NCI-H748 (cell line): ENCODE data around the gene HEXB.
"Not testable (repeated sequence)": the region's sequence is repeated elsewhere in the genome, so short reads cannot be mapped to it uniquely, and the experiment has no call there.

Experiments
- DNase-seq: peaks from one replicate; lab custom pipeline; 2025; ENCODE audit not compliant: unreplicated experiment; lab: John Stamatoyannopoulos, UW

The HEXB gene

DNA sequence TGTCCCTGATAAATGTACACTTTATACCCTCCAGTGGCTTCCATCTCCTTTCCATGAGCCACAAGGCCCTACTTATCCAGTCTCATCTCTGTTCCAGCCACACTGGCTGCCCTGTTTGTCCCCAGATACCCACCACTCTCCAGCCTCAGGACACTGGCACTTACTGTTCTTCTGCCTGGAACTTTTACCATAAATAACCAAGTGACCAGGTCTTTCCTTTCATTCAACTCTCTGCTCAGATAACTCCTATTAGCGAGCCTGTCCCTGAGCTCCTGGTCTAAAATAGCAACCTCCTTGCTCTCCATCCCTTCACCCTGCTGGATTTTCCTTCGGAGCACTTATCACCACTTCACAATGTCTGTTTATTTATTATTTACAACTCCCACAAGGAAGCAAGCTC, 27.9 kb upstream of the HEXB start:
- no peak for DNase-seq

GRCh38 chr5:74659172-74659571, 25.9 kb upstream of the HEXB start:
- DNase-seq = no peak

DNA sequence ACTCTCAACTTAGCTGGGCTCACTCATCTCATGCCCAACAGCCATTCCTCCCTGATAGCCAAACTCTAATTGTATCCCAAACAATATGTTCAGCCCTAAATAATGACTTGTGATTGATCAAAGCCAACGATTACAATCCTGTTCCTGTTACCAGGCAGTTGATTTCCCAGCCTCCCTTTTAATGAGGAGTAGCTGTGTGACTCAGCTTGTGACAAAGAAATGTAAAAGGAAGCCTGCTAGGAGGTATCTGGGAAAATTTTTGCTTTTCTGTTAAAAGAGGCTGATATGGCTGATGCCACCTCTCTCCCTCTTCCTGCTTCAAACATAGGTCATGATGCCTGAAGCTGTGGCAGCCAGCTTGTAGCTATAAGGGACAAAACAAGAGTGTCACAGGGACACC, 24.9 kb upstream of the HEXB start:
- DNase-seq = no peak

GRCh38 chr5:74660873-74661272, 24.2 kb upstream of the HEXB start:
- no peak for DNase-seq

DNA sequence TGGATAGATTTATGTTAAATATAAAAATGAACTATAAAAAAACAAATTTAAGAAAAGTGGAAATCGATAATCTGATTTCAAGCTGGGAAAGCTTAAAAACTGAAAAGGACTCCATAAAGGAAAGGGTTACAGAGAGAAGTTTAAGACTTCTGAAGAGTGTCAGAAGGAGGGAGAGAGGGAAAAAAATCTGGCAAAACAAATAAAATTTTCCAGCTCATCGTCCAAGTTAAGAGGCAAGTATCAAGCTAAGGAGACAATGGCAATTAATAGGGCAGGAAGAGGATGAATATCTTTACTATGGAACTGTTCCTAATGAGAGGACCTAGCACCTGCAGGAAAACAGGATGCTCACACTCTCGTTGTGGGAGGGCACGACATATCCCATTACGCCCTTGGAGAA, 20.5 kb upstream of the HEXB start:
- peak; percentile 45 for DNase-seq

- peak; percentile 29 for DNase-seq
Measured at GRCh38 chr5:74665273-74665672, 19.8 kb upstream of the HEXB start.

- DNase-seq = no peak
Measured at GRCh38 chr5:74665816-74666215, 19.2 kb upstream of the HEXB start.

DNA sequence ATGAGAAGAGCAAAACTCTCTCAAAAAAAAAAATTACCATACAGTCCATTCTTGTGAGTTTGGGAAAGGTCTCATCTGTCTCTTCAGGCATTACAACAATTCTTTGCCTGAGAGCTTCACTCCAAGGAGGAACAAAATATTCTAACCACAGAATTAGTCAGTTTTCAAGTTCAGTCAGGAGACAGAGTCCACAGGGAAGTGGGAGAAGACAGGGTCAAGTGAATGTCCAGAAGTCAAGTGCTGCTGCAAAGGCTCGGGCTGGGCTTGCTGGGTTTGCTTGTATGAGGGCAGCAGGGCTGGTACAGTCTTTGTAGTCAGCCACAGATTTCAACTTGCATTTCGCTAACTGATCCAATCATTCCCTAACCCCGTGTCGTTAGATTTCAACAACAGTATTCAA, 17.6 kb upstream of the HEXB start:
- DNase-seq = no peak

DNA sequence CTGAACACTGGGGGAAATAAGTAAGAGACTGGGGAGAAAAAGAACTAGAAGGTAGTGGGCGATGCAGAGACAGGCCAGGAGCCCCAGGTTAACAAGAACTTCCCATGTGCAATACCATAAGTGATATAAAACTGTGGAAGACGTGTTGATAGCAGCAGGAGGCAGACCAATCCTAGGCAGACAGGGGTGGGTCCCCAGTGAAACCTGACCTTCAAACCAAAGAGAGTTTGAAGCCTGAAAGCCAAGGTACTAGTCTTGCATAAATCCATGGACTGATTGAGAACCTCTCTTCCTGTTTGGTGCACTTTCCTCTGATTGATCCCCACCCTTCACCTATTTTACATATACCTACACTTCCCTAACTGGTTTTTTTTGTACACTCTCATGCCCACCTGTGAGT, 15.2 kb upstream of the HEXB start:
- DNase-seq = no peak

GRCh38 chr5:74670396-74671038, 14.5 kb upstream of the HEXB start:
- DNase-seq = no peak

DNA sequence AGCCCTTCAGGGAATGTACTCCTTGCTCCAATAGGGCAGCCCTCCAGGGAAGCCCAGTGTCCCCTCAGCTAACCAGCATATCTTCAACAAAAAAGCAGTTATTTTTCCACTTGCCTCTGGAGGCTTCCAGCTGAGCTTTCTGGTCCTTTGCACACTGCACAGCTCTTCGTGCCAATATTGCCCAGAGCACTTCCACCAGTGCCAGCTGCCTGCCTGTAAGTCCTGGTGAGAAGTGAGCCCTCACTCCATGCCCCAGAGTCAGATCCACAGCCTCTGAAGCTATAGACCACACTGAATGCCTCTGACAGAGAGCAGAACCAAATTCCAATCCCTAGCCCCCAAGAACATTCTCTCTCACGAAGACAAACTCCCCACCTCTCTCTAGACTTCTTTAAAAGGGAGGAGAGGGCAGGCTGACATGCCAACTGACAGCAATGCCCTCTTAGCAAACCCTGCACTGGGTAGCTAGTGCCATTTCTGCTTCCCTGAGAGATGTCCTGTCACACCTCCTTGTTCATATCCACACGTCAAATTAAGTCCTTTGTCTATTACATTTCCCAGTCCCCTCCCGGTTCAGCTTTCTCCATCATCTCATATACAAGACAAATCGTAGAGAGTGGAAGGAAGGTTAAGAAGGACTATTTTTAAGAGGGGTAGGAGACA, 12.7 kb upstream of the HEXB start:
- no peak for DNase-seq

DNA sequence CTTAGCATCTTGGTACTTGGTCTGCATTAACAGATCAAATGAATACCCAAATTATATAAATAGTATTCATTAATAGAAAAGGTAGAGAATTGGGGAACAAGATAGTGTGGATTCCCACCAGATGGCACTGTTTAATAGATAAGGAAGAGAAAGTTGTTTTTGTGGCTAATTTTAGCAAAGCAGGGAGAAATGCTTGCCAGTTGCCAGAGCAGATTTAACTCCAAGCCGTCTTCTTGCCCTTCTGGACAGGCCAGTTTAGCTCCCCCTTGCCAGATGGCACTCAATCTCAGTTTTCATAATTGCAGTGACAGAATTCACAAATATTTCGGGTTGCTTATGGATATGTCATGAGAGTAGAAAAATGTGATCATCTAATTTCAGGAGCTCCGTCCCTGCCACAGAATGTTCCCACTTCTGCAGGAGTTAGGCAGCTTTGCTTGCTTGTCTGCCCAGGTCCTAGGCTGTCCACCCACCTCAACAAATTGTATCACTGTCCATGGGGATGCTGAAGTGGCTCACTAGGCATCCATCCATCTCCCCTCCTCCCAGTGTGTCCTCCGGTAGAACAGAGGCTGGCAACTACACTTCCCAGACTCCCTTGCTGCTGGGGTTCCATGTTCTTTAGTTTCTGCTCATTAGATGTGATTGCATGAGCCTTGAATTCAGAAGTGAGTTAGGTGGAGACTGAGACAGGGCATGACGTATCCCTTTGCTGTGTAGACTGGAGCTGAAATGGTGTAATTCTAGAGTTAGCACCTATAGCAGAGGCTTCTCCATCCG, 11.8 kb upstream of the HEXB start:
- DNase-seq = peak; percentile 62

DNA sequence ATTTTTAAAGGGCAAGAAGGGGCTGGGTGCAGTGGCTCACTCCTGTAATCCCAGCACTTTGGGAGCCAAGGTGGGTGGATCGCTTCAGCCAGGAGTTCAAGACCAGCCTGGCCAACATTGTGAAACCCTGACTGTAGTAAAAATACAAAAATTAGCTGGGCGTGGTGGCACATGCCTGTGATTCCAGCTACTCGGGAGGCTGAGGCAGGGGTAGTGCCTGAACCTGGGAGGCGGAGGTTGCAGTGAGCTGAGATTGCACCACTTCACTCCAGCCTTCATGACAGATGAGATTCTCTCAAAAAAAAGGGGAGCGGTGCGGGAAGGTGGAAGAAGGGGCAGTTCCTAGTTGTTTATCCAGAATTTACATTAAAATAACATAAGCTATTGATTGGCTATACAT, 8.6 kb upstream of the HEXB start:
- DNase-seq = not testable (repeated sequence)

DNA sequence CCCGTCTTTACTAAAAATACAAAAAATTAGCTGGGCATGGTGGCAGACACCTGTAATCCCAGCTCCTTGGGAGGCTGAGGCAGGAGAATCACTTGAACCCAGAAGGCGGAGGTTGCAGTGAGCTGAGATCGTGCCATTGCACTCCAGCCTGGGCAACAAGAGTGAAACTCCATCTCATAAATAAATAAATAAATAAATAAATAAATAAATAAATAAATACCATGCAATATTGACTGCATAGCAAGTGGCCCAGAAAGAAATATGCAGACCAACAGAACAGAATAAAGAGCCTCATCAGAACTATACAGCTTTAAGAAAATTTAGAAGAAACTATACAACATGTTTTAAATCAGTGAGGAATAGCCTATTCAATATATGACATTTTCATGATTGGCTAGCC, 6.9 kb upstream of the HEXB start:
- not testable (repeated sequence) for DNase-seq

GRCh38 chr5:74679300-74679699, 5.7 kb upstream of the HEXB start:
- not testable (repeated sequence) for DNase-seq

DNA sequence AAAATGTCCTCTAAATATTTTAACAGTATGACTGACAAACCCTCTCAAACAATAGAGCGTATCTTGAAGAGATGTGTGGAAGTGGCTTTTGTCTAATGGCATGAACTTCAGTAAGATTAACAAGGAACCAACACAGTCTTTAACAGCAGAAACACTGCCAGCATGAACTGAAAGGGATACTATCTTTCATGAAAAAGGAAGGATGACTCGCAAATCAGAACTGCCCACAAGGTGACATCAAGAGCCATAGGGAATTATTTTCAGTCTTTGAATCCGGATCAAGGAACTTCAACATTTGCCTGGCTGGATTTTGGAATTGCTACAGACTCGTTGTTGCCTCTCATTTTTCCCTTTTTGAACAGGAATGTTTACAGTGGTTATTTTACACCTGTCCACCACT, 5.1 kb upstream of the HEXB start:
- no peak for DNase-seq

DNA sequence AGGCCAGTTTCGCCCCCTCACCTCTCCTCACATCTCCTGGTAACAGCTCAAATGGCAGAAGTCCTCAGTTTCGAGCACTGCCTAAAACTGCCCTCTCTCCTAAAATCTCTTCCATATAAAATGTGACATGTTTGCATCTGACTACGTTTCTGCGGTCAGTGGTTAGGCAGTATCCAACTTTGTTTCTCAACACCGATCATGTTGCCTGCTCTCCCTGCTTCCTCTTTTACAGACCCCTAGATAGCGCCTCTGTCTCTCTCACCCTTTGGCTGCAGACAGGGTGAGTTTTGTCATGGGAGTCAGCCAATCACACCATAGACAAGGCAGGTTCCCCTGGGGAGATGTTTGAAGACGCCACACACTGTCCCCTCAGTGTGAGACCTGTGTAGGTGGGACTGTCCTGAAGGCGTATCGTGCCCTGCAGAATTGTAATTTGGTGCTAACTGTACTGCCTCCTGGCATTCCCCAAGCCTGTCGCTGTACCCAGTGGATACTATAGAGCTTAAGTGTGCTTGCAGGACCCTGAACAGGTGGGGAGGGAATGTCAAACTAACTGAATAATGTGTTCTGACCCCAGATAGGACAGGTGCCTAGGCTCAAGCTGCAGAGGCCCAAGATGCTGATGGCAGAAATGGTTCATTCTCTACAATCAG, 1.1 kb downstream of the HEXB start:
- no peak for DNase-seq

GRCh38 chr5:74686962-74687751, 2.1 kb downstream of the HEXB start:
- DNase-seq = no peak

GRCh38 chr5:74693191-74693590, 8.2 kb downstream of the HEXB start:
- no peak for DNase-seq

DNA sequence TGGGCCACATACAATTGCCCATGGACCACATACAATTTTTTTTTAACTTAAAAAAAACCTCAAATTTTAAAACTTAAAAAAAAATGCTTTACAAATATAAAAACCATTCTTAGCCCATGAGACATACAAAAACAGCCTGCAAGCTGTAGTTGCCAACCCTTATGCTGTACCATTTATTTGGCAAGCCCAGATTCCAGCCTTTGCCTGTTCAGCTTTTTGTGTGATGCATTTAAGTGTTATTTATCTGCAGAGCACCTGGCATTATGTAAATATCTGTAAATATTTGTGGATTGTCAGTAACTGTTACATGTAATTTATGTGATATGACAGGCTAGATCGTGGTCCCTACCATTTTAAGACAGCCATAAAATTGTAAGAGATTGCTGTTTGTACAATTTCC, 32.6 kb downstream of the HEXB start:
- DNase-seq = peak; percentile 70

DNA sequence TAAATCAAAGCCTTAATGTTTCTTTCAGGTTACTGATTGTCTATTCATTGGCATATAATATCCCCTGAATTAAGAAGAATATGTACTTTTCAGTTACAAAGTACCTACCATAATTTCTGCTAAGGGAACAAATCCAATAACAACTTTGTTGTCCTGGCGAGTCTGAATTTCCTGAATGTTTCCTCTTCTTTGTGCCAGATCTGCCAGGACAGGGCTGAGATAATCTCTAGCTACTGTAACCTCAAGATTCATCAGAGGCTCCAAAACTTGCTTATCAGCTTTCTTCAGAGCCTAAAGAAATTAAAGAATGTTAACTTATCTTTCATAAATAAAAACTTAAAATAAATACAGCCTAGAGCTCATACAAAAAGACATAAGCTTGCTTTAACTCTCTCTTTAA, 37.2 kb downstream of the HEXB start:
- DNase-seq = no peak
